Measurements from ENCODE around the gene ADCK2. TPM values are rescaled to one million over a fixed set of nuclear protein-coding genes. Genes with fewer than 3 reads are reported as not detected.

The ADCK2 gene
- total and polyA plus RNA-seq, 10 of the 15 experiments (the other 5 are each of a cell fraction or from before 2014, with no cell fraction given) = 0.52 to 19.4 (median 13.1) TPM

- TF ChIP-seq PRDM15 (CRISPR knock-in tag; IDR thresholded peaks at IDR 0.05) = no peak
- TF ChIP-seq SMARCA5 (IDR thresholded peaks at IDR 0.05) = no peak; the same call in 1 of the 2 replicates
- TF ChIP-seq MEF2B (IDR thresholded peaks at IDR 0.05; ENCODE audit: partially characterized antibody, poor library complexity, severe bottlenecking) = no peak
- TF ChIP-seq GATAD2B (conservative IDR thresholded peaks at IDR 0.05; ENCODE audit: low read depth) = peak; percentile 73
- no peak; the same call in 1 of the 2 replicates for TF ChIP-seq CBFB (IDR thresholded peaks at IDR 0.05; ENCODE audit: low read depth)
- peak; percentile 98 for TF ChIP-seq IKZF1 (conservative IDR thresholded peaks at IDR 0.05)
- TF ChIP-seq, protein P1, sequence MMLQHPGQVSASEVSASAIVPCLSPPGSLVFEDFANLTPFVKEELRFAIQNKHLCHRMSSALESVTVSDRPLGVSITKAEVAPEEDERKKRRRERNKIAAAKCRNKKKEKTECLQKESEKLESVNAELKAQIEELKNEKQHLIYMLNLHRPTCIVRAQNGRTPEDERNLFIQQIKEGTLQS (IDR thresholded peaks at IDR 0.05; ENCODE audit: borderline replicate concordance, extremely low read depth, low read depth, low read length) = peak; percentile 4; the same call in 1 of the 2 replicates
- no peak for TF ChIP-seq FOXK2 (IDR thresholded peaks at IDR 0.05)
- peak; percentile 53; the same call in 1 of the 3 replicates for TF ChIP-seq POU2F2 (IDR thresholded peaks at IDR 0.05; ENCODE audit: borderline replicate concordance, low read depth, low read length)
- no peak for TF ChIP-seq IRF3 (IDR thresholded peaks at IDR 0.05)
- TF ChIP-seq, protein P2, sequence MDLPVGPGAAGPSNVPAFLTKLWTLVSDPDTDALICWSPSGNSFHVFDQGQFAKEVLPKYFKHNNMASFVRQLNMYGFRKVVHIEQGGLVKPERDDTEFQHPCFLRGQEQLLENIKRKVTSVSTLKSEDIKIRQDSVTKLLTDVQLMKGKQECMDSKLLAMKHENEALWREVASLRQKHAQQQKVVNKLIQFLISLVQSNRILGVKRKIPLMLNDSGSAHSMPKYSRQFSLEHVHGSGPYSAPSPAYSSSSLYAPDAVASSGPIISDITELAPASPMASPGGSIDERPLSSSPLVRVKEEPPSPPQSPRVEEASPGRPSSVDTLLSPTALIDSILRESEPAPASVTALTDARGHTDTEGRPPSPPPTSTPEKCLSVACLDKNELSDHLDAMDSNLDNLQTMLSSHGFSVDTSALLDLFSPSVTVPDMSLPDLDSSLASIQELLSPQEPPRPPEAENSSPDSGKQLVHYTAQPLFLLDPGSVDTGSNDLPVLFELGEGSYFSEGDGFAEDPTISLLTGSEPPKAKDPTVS (IDR thresholded peaks at IDR 0.05; ENCODE audit: low read depth, low read length) = no peak
- TF ChIP-seq PAX8 (IDR thresholded peaks at IDR 0.05) = no peak
- TF ChIP-seq MEF2A (IDR thresholded peaks at IDR 0.05; ENCODE audit: insufficient read depth, low read depth, low read length) = no peak
- TF ChIP-seq, protein P3, sequence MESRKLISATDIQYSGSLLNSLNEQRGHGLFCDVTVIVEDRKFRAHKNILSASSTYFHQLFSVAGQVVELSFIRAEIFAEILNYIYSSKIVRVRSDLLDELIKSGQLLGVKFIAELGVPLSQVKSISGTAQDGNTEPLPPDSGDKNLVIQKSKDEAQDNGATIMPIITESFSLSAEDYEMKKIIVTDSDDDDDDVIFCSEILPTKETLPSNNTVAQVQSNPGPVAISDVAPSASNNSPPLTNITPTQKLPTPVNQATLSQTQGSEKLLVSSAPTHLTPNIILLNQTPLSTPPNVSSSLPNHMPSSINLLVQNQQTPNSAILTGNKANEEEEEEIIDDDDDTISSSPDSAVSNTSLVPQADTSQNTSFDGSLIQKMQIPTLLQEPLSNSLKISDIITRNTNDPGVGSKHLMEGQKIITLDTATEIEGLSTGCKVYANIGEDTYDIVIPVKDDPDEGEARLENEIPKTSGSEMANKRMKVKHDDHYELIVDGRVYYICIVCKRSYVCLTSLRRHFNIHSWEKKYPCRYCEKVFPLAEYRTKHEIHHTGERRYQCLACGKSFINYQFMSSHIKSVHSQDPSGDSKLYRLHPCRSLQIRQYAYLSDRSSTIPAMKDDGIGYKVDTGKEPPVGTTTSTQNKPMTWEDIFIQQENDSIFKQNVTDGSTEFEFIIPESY (IDR thresholded peaks at IDR 0.05) = no peak
- peak; percentile 73; the same call in 1 of the 2 replicates for TF ChIP-seq ASH2L (IDR thresholded peaks at IDR 0.05; ENCODE audit: borderline replicate concordance, low read depth)
- peak; percentile 56 for TF ChIP-seq BACH1 (IDR thresholded peaks at IDR 0.05; ENCODE audit: borderline replicate concordance)
- peak in 1 of 2 experiments; percentile 3; a peak in 1 of 4 replicates for TF ChIP-seq IKZF2 (IDR thresholded peaks at IDR 0.05)
- TF ChIP-seq CHD4 (IDR thresholded peaks at IDR 0.05) = no peak
- TF ChIP-seq, protein P4, sequence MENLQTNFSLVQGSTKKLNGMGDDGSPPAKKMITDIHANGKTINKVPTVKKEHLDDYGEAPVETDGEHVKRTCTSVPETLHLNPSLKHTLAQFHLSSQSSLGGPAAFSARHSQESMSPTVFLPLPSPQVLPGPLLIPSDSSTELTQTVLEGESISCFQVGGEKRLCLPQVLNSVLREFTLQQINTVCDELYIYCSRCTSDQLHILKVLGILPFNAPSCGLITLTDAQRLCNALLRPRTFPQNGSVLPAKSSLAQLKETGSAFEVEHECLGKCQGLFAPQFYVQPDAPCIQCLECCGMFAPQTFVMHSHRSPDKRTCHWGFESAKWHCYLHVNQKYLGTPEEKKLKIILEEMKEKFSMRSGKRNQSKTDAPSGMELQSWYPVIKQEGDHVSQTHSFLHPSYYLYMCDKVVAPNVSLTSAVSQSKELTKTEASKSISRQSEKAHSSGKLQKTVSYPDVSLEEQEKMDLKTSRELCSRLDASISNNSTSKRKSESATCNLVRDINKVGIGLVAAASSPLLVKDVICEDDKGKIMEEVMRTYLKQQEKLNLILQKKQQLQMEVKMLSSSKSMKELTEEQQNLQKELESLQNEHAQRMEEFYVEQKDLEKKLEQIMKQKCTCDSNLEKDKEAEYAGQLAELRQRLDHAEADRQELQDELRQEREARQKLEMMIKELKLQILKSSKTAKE (IDR thresholded peaks at IDR 0.05; ENCODE audit: low read depth, poor library complexity, severe bottlenecking) = no peak
Observed at GRCh38 chr7:140696680-140697446, 24.1 kb downstream of the ADCK2 start, which contains the start of gene NDUFB2 (continued).

Measured in GM12878 (cell line).